MCF 10A (cell line): ENCODE data around the gene GNAO1. TPM values are rescaled to one million over a fixed set of nuclear protein-coding genes. Genes with fewer than 3 reads are reported as not detected.

ENCODE experiments used
- BruUV-seq: library from RNA; stranded (reverse); fragments of 400-500 nt; replicated peaks from 2 replicates; lab custom pipeline; 2021; lab: Mats Ljungman, UMichigan
- CTCF ChIA-PET: fragments of 300-600 bp; sonication (Branson Sonifier 250); formaldehyde crosslinking; extraction: SDS; loops from one replicate; lab custom pipeline; 2021; ENCODE audit warnings: antibody characterized with exemption, inconsistent platforms; lab: Yijun Ruan, JAX
- POLR2A ChIA-PET: fragments of 300-600, 350-650 bp; sonication (Branson Sonifier 250); formaldehyde crosslinking; extraction: SDS; loops from one replicate; lab custom pipeline; 2020; ENCODE audit warnings: antibody characterized with exemption, inconsistent platforms; lab: Yijun Ruan, JAX
- DNase-seq: peaks from one replicate; pipeline ENCODE4 v3.0.0-alpha.2; 2018; ENCODE audit not compliant: unreplicated experiment
- H3K27ac Mint-ChIP-seq: one replicate; pipeline ENCODE4 v1.8.0; 2022; ENCODE audit warnings: mild to moderate bottlenecking, low read depth, mixed read lengths; ENCODE audit not compliant: unreplicated experiment
- H3K27me3 Mint-ChIP-seq: one replicate; pipeline ENCODE4 v1.8.0; 2022; ENCODE audit warnings: mixed read lengths; ENCODE audit not compliant: insufficient read depth, unreplicated experiment
- H3K36me3 Mint-ChIP-seq: one replicate; pipeline ENCODE4 v1.8.0; 2022; ENCODE audit warnings: mild to moderate bottlenecking, moderate library complexity, mixed read lengths; ENCODE audit not compliant: insufficient read depth, unreplicated experiment
- H3K4me1 Mint-ChIP-seq: one replicate; pipeline ENCODE4 v1.8.0; 2022; ENCODE audit warnings: mixed read lengths; ENCODE audit not compliant: insufficient read depth, unreplicated experiment
- H3K4me3 Mint-ChIP-seq: one replicate; pipeline ENCODE4 v1.8.0; 2022; ENCODE audit warnings: mild to moderate bottlenecking, moderate library complexity, mixed read lengths; ENCODE audit not compliant: unreplicated experiment
- H3K9me3 Mint-ChIP-seq: one replicate; pipeline ENCODE4 v1.8.0; 2022; ENCODE audit warnings: mixed read lengths; ENCODE audit not compliant: unreplicated experiment
- intact Hi-C: fragments of 100-400 bp; cut with micrococcal nuclease; formaldehyde crosslinking; loops from 2 replicates; pipeline ENCODE4 v1.14.1; 2022
- total RNA-seq: library from RNA; stranded (reverse); gene quantifications from 2 replicates; pipeline ENCODE4 v1.2.3, GENCODE V29; 2022
- TF ChIP-seq, protein P1 (sequence below): fragments of 200-600 bp; IDR thresholded peaks from one replicate; pipeline ENCODE4 v1.8.0; 2022; ENCODE audit warnings: antibody characterized with exemption, mild to moderate bottlenecking; ENCODE audit not compliant: unreplicated experiment

GNAO1 gene
- total RNA-seq, 1 experiment from 2014 or later = 0.44 TPM

DNA sequence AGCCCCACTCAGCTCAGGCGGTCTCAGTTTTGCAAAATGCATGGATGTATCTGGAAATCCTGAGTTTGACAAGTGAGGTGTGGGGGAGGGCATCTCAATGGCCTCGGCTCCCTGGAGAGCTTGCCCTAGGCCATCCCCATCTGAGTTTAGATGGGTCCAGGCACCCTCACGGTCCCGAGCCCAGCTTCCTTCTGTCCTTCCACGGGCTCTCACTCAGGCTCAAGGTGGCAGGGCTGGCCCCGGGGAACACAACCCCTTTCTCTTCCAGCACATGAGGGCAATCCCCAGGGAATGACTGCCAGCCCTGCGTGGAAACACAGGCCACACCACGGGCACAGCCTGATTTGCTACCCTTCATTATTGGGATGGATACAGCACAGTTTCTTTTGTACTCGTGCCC lies 175.7 kb downstream of the GNAO1 start:
- BruUV-seq = no TSS peak
- TF ChIP-seq, protein P1, sequence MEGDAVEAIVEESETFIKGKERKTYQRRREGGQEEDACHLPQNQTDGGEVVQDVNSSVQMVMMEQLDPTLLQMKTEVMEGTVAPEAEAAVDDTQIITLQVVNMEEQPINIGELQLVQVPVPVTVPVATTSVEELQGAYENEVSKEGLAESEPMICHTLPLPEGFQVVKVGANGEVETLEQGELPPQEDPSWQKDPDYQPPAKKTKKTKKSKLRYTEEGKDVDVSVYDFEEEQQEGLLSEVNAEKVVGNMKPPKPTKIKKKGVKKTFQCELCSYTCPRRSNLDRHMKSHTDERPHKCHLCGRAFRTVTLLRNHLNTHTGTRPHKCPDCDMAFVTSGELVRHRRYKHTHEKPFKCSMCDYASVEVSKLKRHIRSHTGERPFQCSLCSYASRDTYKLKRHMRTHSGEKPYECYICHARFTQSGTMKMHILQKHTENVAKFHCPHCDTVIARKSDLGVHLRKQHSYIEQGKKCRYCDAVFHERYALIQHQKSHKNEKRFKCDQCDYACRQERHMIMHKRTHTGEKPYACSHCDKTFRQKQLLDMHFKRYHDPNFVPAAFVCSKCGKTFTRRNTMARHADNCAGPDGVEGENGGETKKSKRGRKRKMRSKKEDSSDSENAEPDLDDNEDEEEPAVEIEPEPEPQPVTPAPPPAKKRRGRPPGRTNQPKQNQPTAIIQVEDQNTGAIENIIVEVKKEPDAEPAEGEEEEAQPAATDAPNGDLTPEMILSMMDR = no peak
- Mint-ChIP-seq H3K27me3 (no peaks in the 10 kb centered on the region), H3K4me1 (peaks cover 6% of the 10 kb centered on the region), H3K36me3 (peaks cover 49% of the 10 kb centered on the region), H3K27ac (no peak overlapping the region), H3K4me3 (no peak overlapping the region), H3K9me3 (no peaks in the 10 kb centered on the region)
- no peak for DNase-seq
- POLR2A ChIA-PET = interaction anchor here (1.2 kb wide), 1 partner anchor 16 kb away, joined by 3 read pairs; no protein-coding TSS in a partner anchor
- intact Hi-C loops = no loop called here
- CTCF ChIA-PET = interaction anchor here (0.6 to 2.0 kb wide), 4 partner anchors 11 to 297 kb away, joined by 3 to 7 read pairs (median 4); no protein-coding TSS in a partner anchor

- intact Hi-C loops = no loop called here
- H3K9me3 Mint-ChIP-seq = no peaks in the 10 kb centered on the region
- no peak overlapping the region for H3K27ac Mint-ChIP-seq
- H3K4me3 Mint-ChIP-seq = no peak overlapping the region
- H3K36me3 Mint-ChIP-seq = peaks cover 41% of the 10 kb centered on the region
- no peaks in the 10 kb centered on the region for H3K27me3 Mint-ChIP-seq
- TF ChIP-seq, protein P1 = no peak
- H3K4me1 Mint-ChIP-seq = peaks cover 13% of the 10 kb centered on the region
- ChIA-PET CTCF (interaction anchor here (0.6 to 2.0 kb wide), 4 partner anchors 11 to 215 kb away, joined by 3 to 7 read pairs (median 3); no protein-coding TSS in a partner anchor), POLR2A (interaction anchor here (1.2 kb wide), 1 partner anchor 15 kb away, joined by 3 read pairs; no protein-coding TSS in a partner anchor)
- no peak for DNase-seq
- BruUV-seq = no TSS peak
Measured at GRCh38 chr16:56367764-56368163, 176.5 kb downstream of the GNAO1 start.

GRCh38 chr16:56368545-56368944 lies 177.3 kb downstream of the GNAO1 start:
- H3K36me3 Mint-ChIP-seq = peaks cover 40% of the 10 kb centered on the region
- DNase-seq = no peak
- H3K9me3 Mint-ChIP-seq = no peaks in the 10 kb centered on the region
- ChIA-PET CTCF (interaction anchor here (0.6 to 1.5 kb wide), 5 partner anchors 9 to 1561 kb away, joined by 3 to 6 read pairs (median 3); no protein-coding TSS in a partner anchor), POLR2A (no interaction called here)
- H3K27me3 Mint-ChIP-seq = no peaks in the 10 kb centered on the region
- TF ChIP-seq, protein P1 = no peak
- peaks cover 13% of the 10 kb centered on the region for H3K4me1 Mint-ChIP-seq
- intact Hi-C loops = no loop called here
- no peak overlapping the region for H3K4me3 Mint-ChIP-seq
- H3K27ac Mint-ChIP-seq = no peak overlapping the region
- BruUV-seq = no TSS peak

- Mint-ChIP-seq H3K4me1 (peaks cover 13% of the 10 kb centered on the region), H3K9me3 (no peaks in the 10 kb centered on the region), H3K27me3 (no peaks in the 10 kb centered on the region), H3K36me3 (peaks cover 47% of the 10 kb centered on the region), H3K4me3 (no peak overlapping the region), H3K27ac (no peak overlapping the region)
- BruUV-seq = no TSS peak
- POLR2A ChIA-PET = interaction anchor here (1.3 kb wide), 1 partner anchor 25 kb away, joined by 3 read pairs; no protein-coding TSS in a partner anchor
- intact Hi-C loops = no loop called here
- TF ChIP-seq, protein P1 = no peak
- no peak for DNase-seq
- CTCF ChIA-PET = interaction anchor here (1.2 to 1.5 kb wide), 3 partner anchors 10 to 144 kb away, joined by 3 to 6 read pairs (median 6); no protein-coding TSS in a partner anchor
Measured at GRCh38 chr16:56369202-56369601, 177.9 kb downstream of the GNAO1 start.
